Endothelial cell of umbilical vein (primary cell): Measurements from ENCODE around the gene LRRIQ1. TPM values are rescaled to one million over a fixed set of nuclear protein-coding genes. Genes with fewer than 3 reads are reported as not detected.

Experiments used
- BruUV-seq: library from RNA; stranded (reverse); fragments of 400-500 nt; replicated peaks from 2 replicates; lab custom pipeline; 2021; lab: Mats Ljungman, UMichigan
- CTCF ChIA-PET: fragments of 300-600, 350-600 bp; sonication (Branson Sonifier 250); formaldehyde crosslinking; loops from one replicate; lab custom pipeline; 2021; ENCODE audit warnings: antibody characterized with exemption, inconsistent platforms; lab: Charles Lee
- POLR2A ChIA-PET: fragments of 300-600, 350-600 bp; sonication (Branson Sonifier 250); formaldehyde crosslinking; loops from one replicate; lab custom pipeline; 2021; ENCODE audit warnings: antibody characterized with exemption, inconsistent platforms; lab: Charles Lee
- DNase-seq: peaks from one replicate; pipeline ENCODE4 v3.0.0-alpha.2; 2011; ENCODE audit warnings: low read depth, low spot score
- FAIRE-seq: peaks from 2 replicates; lab custom pipeline; 2011; peaks lifted over from hg19 to GRCh38; lab: Jason Lieb, UNC
- H2AFZ ChIP-seq: 2 replicates; pipeline ENCODE4 v1.6.0; 2012; ENCODE audit warnings: low read depth, low read length, control low read depth, inconsistent platforms
- H3K27ac ChIP-seq: 2 replicates; pipeline ENCODE4 v1.5.1; 2011; ENCODE audit warnings: low read depth, mild to moderate bottlenecking, control low read depth, low read length, moderate library complexity; ENCODE audit not compliant: insufficient read depth
- H3K27me3 ChIP-seq, 2 experiments: 2 replicates each; pipeline versions ENCODE4 v1.6.0 to v1.6.1; 2011; ENCODE audit warnings: low read length in 2 of 2, mixed read lengths in 1 of 2; ENCODE audit not compliant: control insufficient read depth in 2 of 2, insufficient read depth in 2 of 2
- H3K36me3 ChIP-seq, 2 experiments: 2 replicates in 1 of 2; 3 replicates in 1 of 2; pipeline ENCODE4 v1.5.1; 2011; ENCODE audit warnings: low read length in 2 of 2, mild to moderate bottlenecking in 1 of 2, moderate library complexity in 1 of 2; ENCODE audit not compliant: control insufficient read depth in 2 of 2, insufficient read depth in 2 of 2; ENCODE audit errors: extremely low read depth in 1 of 2
- H3K4me1 ChIP-seq: 3 replicates; pipeline ENCODE4 v1.5.1; 2011; ENCODE audit warnings: mild to moderate bottlenecking, low read length; ENCODE audit not compliant: control insufficient read depth, insufficient read depth; ENCODE audit errors: extremely low read depth
- H3K4me2 ChIP-seq: 2 replicates; pipeline ENCODE4 v1.6.1; 2011; ENCODE audit warnings: low read length, control low read depth, mixed read lengths; ENCODE audit not compliant: insufficient read depth
- H3K4me3 ChIP-seq, 3 experiments: fragments of 200-600 bp in 1 of 3; sonication (generic), shearing (Covaris generic) in 1 of 3; replicated peaks in 1 of 3; 2 replicates each; pipeline ENCODE4 v1.5.1; 2011 to 2016; ENCODE audit warnings: control low read depth in 3 of 3, low read length in 3 of 3, mild to moderate bottlenecking in 2 of 3, inconsistent platforms in 1 of 3, low read depth in 1 of 3, moderate library complexity in 1 of 3; ENCODE audit not compliant: insufficient read depth in 1 of 3
- H3K79me2 ChIP-seq: 2 replicates; pipeline ENCODE4 v1.6.0; 2012; ENCODE audit warnings: low read length, inconsistent platforms; ENCODE audit not compliant: control insufficient read depth, insufficient read depth
- H3K9ac ChIP-seq: replicated peaks from 2 replicates; pipeline ENCODE3; 2011; ENCODE audit warnings: low read length, control low read depth; ENCODE audit not compliant: insufficient read depth; ENCODE audit errors: extremely low read depth
- H3K9me1 ChIP-seq: replicated peaks from 3 replicates; pipeline ENCODE4 v1.6.0; 2011; ENCODE audit warnings: mild to moderate bottlenecking, low read length; ENCODE audit not compliant: control insufficient read depth, insufficient read depth; ENCODE audit errors: extremely low read depth
- H3K9me3 ChIP-seq: replicated peaks from 2 replicates; pipeline ENCODE4 v1.5.1; 2012; ENCODE audit warnings: low read length, inconsistent platforms; ENCODE audit not compliant: control insufficient read depth, insufficient read depth
- H4K20me1 ChIP-seq: replicated peaks from 2 replicates; pipeline ENCODE3; 2011; ENCODE audit warnings: mild to moderate bottlenecking, low read length; ENCODE audit not compliant: control insufficient read depth, insufficient read depth; ENCODE audit errors: extremely low read depth
- EZH2 ChIP-seq: IDR thresholded peaks from 2 replicates; pipeline ENCODE4 v1.6.1; 2012; ENCODE audit warnings: borderline replicate concordance, low read depth, mild to moderate bottlenecking, moderate library complexity, low read length, inconsistent platforms; ENCODE audit not compliant: severe bottlenecking
- FOS ChIP-seq: IDR thresholded peaks from 2 replicates; pipeline ENCODE4 v1.6.1; 2011; ENCODE audit warnings: mild to moderate bottlenecking, low read length, moderate library complexity, borderline replicate concordance; ENCODE audit not compliant: insufficient read depth
- GATA2 ChIP-seq: IDR thresholded peaks from 2 replicates; pipeline ENCODE4 v1.7.0; 2011; ENCODE audit warnings: low read depth, mild to moderate bottlenecking, moderate library complexity, mixed read lengths, low read length; ENCODE audit not compliant: insufficient read length, insufficient read depth
- JUN ChIP-seq: IDR thresholded peaks from 2 replicates; pipeline ENCODE4 v1.6.1; 2011; ENCODE audit warnings: borderline replicate concordance, low read depth; ENCODE audit not compliant: insufficient read length, insufficient read depth
- MYC ChIP-seq: IDR thresholded peaks from one replicate; pipeline ENCODE4 v1.6.1; 2011; ENCODE audit warnings: mild to moderate bottlenecking, low read depth, low read length
- POLR2A ChIP-seq: IDR thresholded peaks from 2 replicates; pipeline ENCODE4 v1.6.1; 2012; ENCODE audit warnings: low read depth, mild to moderate bottlenecking, control low read depth, low read length
- POLR2AphosphoS5 ChIP-seq: IDR thresholded peaks from 2 replicates; pipeline ENCODE4 v1.6.1; 2012; ENCODE audit warnings: low read depth, mild to moderate bottlenecking, control low read depth, low read length, moderate library complexity; ENCODE audit not compliant: insufficient read depth
- dilution Hi-C: fragments of 300-500 bp; cut with MboI; formaldehyde crosslinking; loops from one replicate; pipeline ENCODE4 v1.15.0; 2019; ENCODE audit warnings: low sequenced_read_pairs; ENCODE audit not compliant: extremely low pct_ligation_motif_present
- intact Hi-C: fragments of 100-400 bp; cut with micrococcal nuclease; formaldehyde crosslinking; loops from one replicate; pipeline ENCODE4 v1.10.0; 2022
- polyA plus RNA-seq, 4 experiments: library from polyadenylated mRNA; depleted of rRNA in 3 of 4; stranded (reverse) in 3 of 4; unstranded in 1 of 4; fragments of >200 nt; gene quantifications; 2 replicates each; pipeline versions ENCODE4 v1.2.1 to v1.2.3, GENCODE V29; 2011 to 2012; ENCODE audit warnings: missing spikeins in 1 of 4
- total RNA-seq: library from RNA; stranded (reverse); gene quantifications from 2 replicates; pipeline ENCODE4 v1.2.3, GENCODE V29; 2021
- TF ChIP-seq, protein P1 (sequence below): IDR thresholded peaks from 2 replicates; pipeline ENCODE4 v1.6.1; 2011; ENCODE audit not compliant: insufficient read depth, insufficient read length
- TF ChIP-seq, protein P2 (sequence below), 2 donors: IDR thresholded peaks; 1 replicate in 1 of 2; 2 replicates in 1 of 2; pipeline ENCODE4 v1.5.1; 2011; ENCODE audit warnings: low read length in 2 of 2, mild to moderate bottlenecking in 2 of 2, moderate library complexity in 2 of 2, control low read depth in 1 of 2, inconsistent platforms in 1 of 2, low read depth in 1 of 2; ENCODE audit not compliant: insufficient read depth in 1 of 2; ENCODE audit errors: extremely low read depth in 1 of 2

LRRIQ1 gene
- total and polyA plus RNA-seq, 2 donors (not counting 3 experiments of a cell fraction or from before 2014, with no cell fraction given): 0.08 to 0.20 TPM

DNA sequence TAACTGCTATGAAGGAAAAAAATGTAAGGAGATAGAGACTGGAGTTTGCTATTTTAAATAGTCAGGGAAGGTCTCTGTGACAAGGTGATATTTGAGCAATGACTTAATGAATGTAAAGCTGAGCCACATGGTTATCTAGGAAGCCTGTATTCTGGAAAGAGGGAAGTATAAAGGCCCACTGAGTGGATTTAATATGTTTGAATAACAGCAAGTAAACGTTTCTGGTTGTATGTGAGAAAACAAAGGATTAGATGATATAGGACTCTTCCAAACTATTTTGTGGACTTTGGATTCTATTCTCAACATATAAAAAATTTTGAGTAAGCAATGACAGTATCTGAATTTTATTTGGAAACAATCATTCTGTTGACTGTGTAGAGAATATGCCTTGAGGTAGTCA, 5.2 kb downstream of the LRRIQ1 start:
- intact Hi-C loops (no loop called here), dilution Hi-C loops (no loop called here)
- H3K27ac ChIP-seq: no peak overlapping the region
- ChIA-PET CTCF (interaction anchor here (1.3 kb wide), 1 partner anchor 135 kb away, joined by 3 read pairs; no protein-coding TSS in a partner anchor), POLR2A (no interaction called here)
- TF ChIP-seq POLR2AphosphoS5: no peak
- TF ChIP-seq GATA2: no peak
- no peak for TF ChIP-seq EZH2
- no peak for TF ChIP-seq MYC
- TF ChIP-seq POLR2A: no peak
- TF ChIP-seq, protein P1, sequence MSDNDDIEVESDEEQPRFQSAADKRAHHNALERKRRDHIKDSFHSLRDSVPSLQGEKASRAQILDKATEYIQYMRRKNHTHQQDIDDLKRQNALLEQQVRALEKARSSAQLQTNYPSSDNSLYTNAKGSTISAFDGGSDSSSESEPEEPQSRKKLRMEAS: no peak
- TF ChIP-seq JUN: no peak
- TF ChIP-seq, protein P2, sequence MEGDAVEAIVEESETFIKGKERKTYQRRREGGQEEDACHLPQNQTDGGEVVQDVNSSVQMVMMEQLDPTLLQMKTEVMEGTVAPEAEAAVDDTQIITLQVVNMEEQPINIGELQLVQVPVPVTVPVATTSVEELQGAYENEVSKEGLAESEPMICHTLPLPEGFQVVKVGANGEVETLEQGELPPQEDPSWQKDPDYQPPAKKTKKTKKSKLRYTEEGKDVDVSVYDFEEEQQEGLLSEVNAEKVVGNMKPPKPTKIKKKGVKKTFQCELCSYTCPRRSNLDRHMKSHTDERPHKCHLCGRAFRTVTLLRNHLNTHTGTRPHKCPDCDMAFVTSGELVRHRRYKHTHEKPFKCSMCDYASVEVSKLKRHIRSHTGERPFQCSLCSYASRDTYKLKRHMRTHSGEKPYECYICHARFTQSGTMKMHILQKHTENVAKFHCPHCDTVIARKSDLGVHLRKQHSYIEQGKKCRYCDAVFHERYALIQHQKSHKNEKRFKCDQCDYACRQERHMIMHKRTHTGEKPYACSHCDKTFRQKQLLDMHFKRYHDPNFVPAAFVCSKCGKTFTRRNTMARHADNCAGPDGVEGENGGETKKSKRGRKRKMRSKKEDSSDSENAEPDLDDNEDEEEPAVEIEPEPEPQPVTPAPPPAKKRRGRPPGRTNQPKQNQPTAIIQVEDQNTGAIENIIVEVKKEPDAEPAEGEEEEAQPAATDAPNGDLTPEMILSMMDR (IDR thresholded peaks at IDR 0.05; ENCODE audit: extremely low read depth in 1 of 2, insufficient read depth in 1 of 2, low read depth in 1 of 2, low read length in 2 of 2): no peak
- no peak for TF ChIP-seq FOS
- H3K4me2 ChIP-seq: no peak overlapping the region
- no peaks in the 10 kb centered on the region for H3K36me3 ChIP-seq
- H2AFZ ChIP-seq: no peak overlapping the region
- no peaks in the 10 kb centered on the region for H4K20me1 ChIP-seq
- DNase-seq: no peak
- no peaks in the 10 kb centered on the region for H3K79me2 ChIP-seq
- no peak for FAIRE-seq
- H3K4me3 ChIP-seq: no peak overlapping the region
- H3K27me3 ChIP-seq: peaks cover 0 to 3% of the 10 kb centered on the region in 2 experiments
- no peak overlapping the region for H3K9ac ChIP-seq
- no peaks in the 10 kb centered on the region for H3K4me1 ChIP-seq
- no peaks in the 10 kb centered on the region for H3K9me1 ChIP-seq
- no peaks in the 10 kb centered on the region for H3K9me3 ChIP-seq
- BruUV-seq: no TSS peak
